CD4-positive, alpha-beta T cell treated with Interleukin-6 for 4 hours (primary cell): ENCODE data around the gene IFT43.
A peak's percentile ranks its signal among the peaks of the same experiment; 100 is the strongest.

Experiments used
- DNase-seq: peaks from one replicate; pipeline ENCODE4 v3.0.0-alpha.2; 2020; ENCODE audit warnings: mixed read lengths

The IFT43 gene

GRCh38 chr14:76022991-76023390 lies 37.4 kb downstream of the IFT43 start:
- no peak for DNase-seq

DNA sequence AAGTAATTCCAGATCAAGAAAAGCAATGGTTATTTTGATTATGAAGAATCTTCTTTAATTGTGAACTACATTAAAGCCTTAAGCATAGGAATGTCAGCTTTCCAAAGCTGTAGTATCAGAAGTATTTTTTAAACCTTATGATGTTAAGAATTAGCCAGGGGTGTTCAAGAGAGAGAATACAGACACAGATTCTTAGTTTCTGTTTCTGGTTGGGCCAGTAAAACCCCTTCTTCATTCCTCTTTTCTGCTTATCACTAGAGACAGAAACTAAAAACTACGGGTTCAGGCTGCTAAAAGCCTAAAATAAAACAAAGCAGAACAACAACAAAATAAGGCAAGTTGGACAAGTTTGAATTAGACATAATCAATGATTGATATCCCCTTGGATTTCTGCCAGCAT lies 38.2 kb downstream of the IFT43 start:
- DNase-seq, result no peak

GRCh38 chr14:76024211-76024907 lies 38.8 kb downstream of the IFT43 start:
- DNase-seq, result no peak

- DNase-seq, result no peak
Measured at GRCh38 chr14:76034566-76034965, 49.0 kb downstream of the IFT43 start.

GRCh38 chr14:76040704-76041103 lies 55.1 kb downstream of the IFT43 start:
- DNase-seq, result no peak

- DNase-seq, result no peak
Measured at GRCh38 chr14:76045773-76046172, 60.2 kb downstream of the IFT43 start.

DNA sequence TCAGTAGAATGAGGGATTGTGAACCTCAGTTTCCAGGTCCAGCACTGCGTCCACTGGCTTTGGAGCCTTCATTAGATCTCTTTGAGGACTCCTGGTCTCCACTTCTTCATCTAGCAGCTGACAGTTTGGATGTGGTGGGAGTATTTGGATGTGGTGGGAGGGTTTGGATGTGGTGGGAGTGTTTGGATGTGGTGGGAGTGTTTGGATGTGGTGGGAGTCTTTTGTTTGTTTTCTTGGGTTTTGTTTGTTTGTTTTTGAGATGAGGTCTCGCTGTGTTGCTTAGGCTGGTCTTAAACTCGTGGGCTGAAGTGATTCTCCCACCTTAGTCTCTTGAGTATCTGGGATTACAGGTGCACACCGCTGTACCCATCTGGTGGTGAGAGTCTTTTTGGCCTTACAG lies 64.7 kb downstream of the IFT43 start:
- no peak for DNase-seq

DNA sequence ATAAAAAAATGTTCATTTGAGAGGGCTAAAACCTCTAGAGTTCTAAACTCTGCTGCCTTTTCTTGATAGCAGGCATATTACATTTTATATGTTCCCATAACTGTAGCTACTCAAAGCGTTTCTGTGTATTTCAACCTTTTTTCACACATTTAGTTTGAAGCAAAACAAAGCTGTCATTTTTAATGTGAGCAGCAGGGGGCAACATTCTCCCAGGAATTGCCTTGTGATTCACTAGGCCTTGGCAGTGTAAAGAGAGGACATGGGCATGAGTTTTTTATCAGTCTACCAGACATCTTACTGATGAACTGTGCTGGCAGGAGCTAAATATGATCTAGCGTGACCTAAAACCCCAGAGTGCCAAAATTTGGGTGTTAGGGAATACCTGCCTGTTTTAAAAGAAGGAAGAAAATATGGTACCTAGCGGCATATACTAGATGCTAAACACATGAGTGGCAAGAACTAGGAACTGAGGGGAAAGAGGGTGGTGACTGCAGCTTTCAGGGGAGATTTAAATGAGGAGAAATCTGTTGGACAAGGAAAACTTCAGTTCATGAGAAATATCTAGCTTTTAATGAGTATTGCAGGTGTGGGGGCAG lies 65.3 kb downstream of the IFT43 start:
- peak; percentile 60 for DNase-seq

GRCh38 chr14:76051717-76052465 lies 66.3 kb downstream of the IFT43 start:
- DNase-seq, result no peak

DNA sequence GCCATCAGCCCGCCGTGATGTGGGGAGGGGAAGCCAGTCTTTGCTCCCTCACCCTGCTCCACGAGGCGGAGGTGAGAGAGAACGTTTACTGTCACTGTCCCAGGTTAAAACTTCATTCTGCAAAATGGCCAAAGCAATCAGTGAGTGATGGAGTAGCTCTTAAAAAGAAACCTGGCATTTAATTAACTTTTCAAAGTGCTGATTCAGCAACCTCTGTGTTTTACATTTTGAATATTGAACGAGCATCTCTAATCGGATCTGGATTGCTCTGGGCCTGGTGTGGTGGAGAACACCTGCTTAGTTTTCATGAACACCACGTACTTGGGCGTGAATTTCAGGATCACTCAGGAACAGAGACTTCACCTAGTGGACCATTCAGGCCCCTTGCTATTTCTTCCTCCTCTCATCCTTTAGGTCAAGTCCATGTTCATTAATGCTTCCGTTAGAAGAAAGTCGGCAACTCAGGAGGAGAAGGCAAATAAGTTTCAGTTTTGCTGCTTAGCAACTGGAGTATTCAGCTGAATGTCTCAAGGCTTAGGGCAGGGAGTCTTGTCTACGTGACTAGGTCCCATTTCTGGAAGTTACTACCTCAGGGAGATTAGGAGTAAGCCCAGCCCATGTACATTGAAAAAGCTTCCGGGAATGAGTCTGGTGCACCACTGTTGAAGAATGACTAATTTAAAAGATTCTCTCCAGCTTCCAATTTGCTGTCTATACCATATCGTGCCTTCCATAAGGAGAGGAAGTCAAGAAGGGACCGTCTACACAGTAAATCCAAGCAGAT lies 68.2 kb downstream of the IFT43 start:
- DNase-seq, result no peak

DNA sequence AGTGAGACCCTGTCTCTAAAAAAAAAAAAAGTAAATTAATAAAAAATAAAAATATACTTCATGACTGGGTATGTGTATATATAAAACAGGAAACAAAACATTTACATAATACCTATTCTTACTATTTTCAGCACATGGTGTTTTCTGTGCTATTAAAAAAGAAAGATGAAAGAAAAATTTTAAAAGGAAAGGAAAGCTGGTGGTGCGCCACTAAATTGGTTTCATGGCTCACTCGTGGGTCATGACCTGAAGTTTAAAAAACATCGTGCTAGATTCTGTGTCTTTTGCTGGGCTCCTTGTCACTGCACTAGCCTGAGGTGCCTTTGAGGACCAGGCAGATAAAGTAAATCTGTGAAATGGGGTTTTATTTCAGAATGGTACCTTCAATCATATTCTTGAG lies 69.8 kb downstream of the IFT43 start:
- no peak for DNase-seq

DNA sequence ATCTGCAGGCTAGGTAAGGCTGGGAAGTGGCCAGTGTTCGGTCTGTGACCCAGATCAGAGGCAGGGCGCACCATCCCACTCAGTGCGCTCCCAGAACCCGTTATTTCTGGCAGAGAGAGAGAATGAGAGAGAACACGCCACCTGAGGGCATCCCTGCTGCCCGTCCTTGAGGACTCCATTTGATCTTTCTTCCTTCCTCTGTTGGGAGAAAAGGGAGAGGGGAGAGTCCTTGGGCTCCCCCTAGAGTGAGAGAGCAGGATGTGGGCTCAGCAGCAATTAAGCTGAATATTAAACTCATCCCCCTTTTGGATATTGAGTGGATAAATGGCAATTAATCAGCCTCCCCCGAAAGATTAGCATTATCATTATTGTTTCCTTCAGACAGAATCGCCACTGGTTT lies 70.6 kb downstream of the IFT43 start:
- no peak for DNase-seq

GRCh38 chr14:76057914-76058313 lies 72.4 kb downstream of the IFT43 start:
- no peak for DNase-seq

- DNase-seq, result no peak
Measured at GRCh38 chr14:76063327-76063726, 77.8 kb downstream of the IFT43 start.

DNA sequence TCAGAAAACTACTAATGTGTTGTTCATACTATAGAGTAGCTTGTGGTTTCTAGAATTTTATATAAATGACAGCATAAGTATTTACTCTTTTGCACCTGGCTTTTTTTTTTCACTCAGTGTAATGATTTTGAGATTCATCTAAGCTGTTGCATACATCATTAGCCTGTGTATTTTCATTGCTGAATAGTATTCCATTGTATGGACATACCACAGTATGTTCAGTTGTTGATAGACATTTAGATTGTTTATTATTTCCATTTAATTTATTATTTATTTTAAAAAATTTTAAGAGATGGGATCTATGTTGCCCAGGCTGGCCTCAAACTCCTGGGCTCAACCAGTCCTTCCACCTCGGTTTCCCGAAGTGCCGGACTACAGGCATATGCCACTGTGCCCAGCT lies 80.0 kb downstream of the IFT43 start:
- no peak for DNase-seq

GRCh38 chr14:76067536-76067935 lies 82.0 kb downstream of the IFT43 start:
- DNase-seq, result no peak

- no peak for DNase-seq
Measured at GRCh38 chr14:76073717-76074116, 88.2 kb downstream of the IFT43 start.

- DNase-seq, result no peak
Measured at GRCh38 chr14:76077340-76077739, 91.8 kb downstream of the IFT43 start.

DNA sequence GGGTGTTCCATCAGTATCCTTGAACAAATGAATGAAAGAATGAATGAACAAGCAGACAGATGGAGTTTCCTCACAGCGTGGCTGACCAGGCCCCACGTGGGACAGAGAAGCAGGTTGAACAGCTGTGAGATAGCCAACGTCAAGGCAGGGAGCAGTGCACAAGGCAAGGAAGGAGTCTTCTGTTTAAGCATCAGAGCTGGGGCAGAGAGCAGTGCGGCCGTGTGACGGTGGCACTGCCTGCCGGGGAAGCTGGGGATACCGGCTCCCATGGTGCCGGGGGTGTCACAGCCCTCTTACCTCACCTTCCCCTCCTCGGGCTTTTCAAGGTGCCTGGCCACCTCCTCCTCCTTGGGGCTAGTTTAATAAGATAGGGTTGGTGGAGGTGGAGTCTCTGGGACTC lies 92.9 kb downstream of the IFT43 start:
- DNase-seq, result no peak

DNA sequence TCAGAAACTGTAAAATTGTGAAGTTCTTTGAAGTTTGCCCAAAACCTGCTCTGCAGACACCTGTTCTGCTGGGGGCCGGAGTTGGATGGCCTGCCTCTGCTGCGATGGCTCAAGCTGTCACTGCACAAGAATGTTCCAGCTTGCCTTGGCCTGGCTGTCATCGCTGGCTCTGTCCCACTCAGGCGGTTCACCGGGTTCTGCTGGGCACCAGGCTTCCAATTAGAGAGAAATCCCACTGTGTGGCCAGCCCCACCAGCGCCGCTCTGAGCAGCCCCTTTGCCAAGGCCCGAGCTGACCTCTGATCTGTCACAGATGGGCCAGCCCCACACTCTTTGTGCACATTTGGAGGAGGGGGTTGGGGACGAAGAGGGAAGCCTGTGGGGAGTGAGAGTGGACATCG lies 94.5 kb downstream of the IFT43 start:
- no peak for DNase-seq

DNA sequence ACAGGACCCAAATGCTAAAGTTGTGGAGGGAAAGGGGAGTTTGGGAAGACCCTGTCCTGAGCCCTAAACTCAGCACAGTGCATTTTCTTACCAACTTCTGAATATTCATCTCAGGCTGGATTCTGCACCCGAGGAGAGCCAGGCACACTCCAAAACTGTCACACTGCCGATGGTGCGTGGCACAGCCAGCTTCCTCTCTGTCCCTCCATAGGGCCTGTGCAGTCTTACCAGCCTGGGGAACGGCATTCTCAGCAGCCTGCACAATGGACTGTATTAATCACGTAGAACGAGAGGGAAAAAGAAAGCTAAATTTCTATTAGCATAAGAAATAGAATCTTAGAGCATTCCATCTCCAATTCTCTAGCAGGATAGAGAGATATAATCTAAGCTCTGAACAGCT lies 94.9 kb downstream of the IFT43 start:
- DNase-seq, result no peak

- no peak for DNase-seq
Measured at GRCh38 chr14:76081642-76082041, 96.1 kb downstream of the IFT43 start.
